Gastrocnemius medialis (tissue), 4 donors: ENCODE results near the gene SIGLEC9.

Experiments used
- POLR2A ChIP-seq, 2 donors: fragments of 450-650 bp; IDR thresholded peaks; one replicate each; pipeline ENCODE4 v1.6.1; 2017; ENCODE audit warnings: antibody characterized with exemption in 2 of 2, mild to moderate bottlenecking in 2 of 2, moderate library complexity in 2 of 2
- TF ChIP-seq, protein P1 (sequence below), 5 experiments: fragments of 450-650 bp in 3 of 5; fragments of 200-600 bp in 2 of 5; sonication (generic) in 2 of 5; IDR thresholded peaks in 4 of 5; conservative IDR thresholded peaks in 1 of 5; 1 replicate in 4 of 5; 2 replicates in 1 of 5; pipeline ENCODE4 v1.5.1; 2016 to 2019; ENCODE audit warnings: antibody characterized with exemption in 5 of 5, mild to moderate bottlenecking in 3 of 5, moderate library complexity in 3 of 5

DNA sequence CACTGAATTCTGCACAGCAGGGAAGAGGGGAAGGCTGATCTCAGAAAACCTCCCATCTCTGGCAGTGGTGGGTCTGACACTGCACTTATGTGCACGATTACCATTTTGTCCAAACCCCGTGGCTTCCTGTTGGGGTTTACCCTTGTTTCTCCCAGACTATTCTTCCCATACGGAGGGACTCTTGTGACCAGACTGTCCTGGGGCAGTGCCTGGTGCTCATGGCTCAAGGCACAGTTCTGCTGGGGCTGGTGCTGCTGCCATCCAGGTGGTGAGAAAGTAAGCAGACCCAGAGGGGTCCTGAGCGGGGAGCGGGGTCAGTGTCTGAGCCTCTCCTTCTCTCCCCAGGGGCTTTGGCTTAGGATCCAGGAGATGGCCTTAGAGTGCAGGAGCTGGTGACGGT is 5.1 kb upstream of the SIGLEC9 start:
- TF ChIP-seq, protein P1, sequence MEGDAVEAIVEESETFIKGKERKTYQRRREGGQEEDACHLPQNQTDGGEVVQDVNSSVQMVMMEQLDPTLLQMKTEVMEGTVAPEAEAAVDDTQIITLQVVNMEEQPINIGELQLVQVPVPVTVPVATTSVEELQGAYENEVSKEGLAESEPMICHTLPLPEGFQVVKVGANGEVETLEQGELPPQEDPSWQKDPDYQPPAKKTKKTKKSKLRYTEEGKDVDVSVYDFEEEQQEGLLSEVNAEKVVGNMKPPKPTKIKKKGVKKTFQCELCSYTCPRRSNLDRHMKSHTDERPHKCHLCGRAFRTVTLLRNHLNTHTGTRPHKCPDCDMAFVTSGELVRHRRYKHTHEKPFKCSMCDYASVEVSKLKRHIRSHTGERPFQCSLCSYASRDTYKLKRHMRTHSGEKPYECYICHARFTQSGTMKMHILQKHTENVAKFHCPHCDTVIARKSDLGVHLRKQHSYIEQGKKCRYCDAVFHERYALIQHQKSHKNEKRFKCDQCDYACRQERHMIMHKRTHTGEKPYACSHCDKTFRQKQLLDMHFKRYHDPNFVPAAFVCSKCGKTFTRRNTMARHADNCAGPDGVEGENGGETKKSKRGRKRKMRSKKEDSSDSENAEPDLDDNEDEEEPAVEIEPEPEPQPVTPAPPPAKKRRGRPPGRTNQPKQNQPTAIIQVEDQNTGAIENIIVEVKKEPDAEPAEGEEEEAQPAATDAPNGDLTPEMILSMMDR (IDR thresholded peaks at IDR 0.05 in 4 of 5, conservative IDR thresholded peaks at IDR 0.05 in 1 of 5) = no peak
- no peak for TF ChIP-seq POLR2A (IDR thresholded peaks at IDR 0.05)
